HCT116 (cell line): ENCODE results near the gene CDCA3.

Experiments
- ATF3 ChIP-seq: IDR thresholded peaks from 2 replicates; pipeline ENCODE4 v1.6.1; 2012
- CEBPB ChIP-seq: IDR thresholded peaks from 2 replicates; pipeline ENCODE4 v1.6.1; 2012; ENCODE audit warnings: low read depth
- CTCF ChIP-seq, 3 experiments: fragments of 200-600 bp in 1 of 3; sonication (generic) in 1 of 3; IDR thresholded peaks in 2 of 3; conservative IDR thresholded peaks in 1 of 3; 2 replicates each; pipeline ENCODE4 v1.5.1; 2012 to 2017; ENCODE audit warnings: low read depth in 2 of 3, low read length in 2 of 3, antibody characterized with exemption in 1 of 3, borderline replicate concordance in 1 of 3, control low read depth in 1 of 3, mild to moderate bottlenecking in 1 of 3, mixed read lengths in 1 of 3, mixed run types in 1 of 3, moderate library complexity in 1 of 3; ENCODE audit not compliant: insufficient read depth in 1 of 3
- ELF1 ChIP-seq: IDR thresholded peaks from 2 replicates; pipeline ENCODE4 v1.6.1; 2012; ENCODE audit warnings: low read depth, borderline replicate concordance
- EZH2 ChIP-seq: fragments of 200-600 bp; sonication (generic); IDR thresholded peaks from 2 replicates; pipeline ENCODE4 v1.6.1; 2017; ENCODE audit warnings: antibody characterized with exemption, mixed run types
- EZH2phosphoT487 ChIP-seq: fragments of 200-600 bp; IDR thresholded peaks from 2 replicates; pipeline ENCODE4 v1.6.1; 2018; ENCODE audit warnings: antibody characterized with exemption, borderline replicate concordance
- MAX ChIP-seq: IDR thresholded peaks from 2 replicates; pipeline ENCODE4 v1.6.1; 2012
- POLR2A ChIP-seq: IDR thresholded peaks from 2 replicates; pipeline ENCODE4 v1.7.0; 2011; ENCODE audit warnings: borderline replicate concordance; ENCODE audit not compliant: insufficient read depth, insufficient read length; ENCODE audit errors: extremely low read depth
- POLR2AphosphoS5 ChIP-seq: IDR thresholded peaks from 2 replicates; pipeline ENCODE4 v1.6.1; 2011; ENCODE audit warnings: mild to moderate bottlenecking, low read depth, low read length, moderate library complexity
- REST ChIP-seq: IDR thresholded peaks from 2 replicates; pipeline ENCODE4 v1.6.1; 2012; ENCODE audit warnings: low read depth
- SP1 ChIP-seq: IDR thresholded peaks from 2 replicates; pipeline ENCODE4 v1.6.1; 2012; ENCODE audit warnings: low read depth
- TCF7L2 ChIP-seq: IDR thresholded peaks from 2 replicates; pipeline ENCODE4 v1.7.0; 2011; ENCODE audit warnings: borderline replicate concordance, inconsistent platforms; ENCODE audit not compliant: insufficient read depth, insufficient read length; ENCODE audit errors: extremely low read depth

- no peak for TF ChIP-seq ELF1
- peak in 2 of 3 experiments; percentile 91 to 98; a peak in 4 of 6 replicates for TF ChIP-seq CTCF (IDR thresholded peaks at IDR 0.05 in 2 of 3, conservative IDR thresholded peaks at IDR 0.05 in 1 of 3; ENCODE audit: borderline replicate concordance in 1 of 3, insufficient read depth in 1 of 3, low read depth in 2 of 3, low read length in 2 of 3)
- TF ChIP-seq EZH2: no peak
- TF ChIP-seq ATF3: no peak
- no peak for TF ChIP-seq REST
- TF ChIP-seq EZH2phosphoT487: no peak
- no peak for TF ChIP-seq CEBPB
- no peak for TF ChIP-seq POLR2A
- TF ChIP-seq POLR2AphosphoS5: peak; percentile 29; the same call in 1 of the 2 replicates
- TF ChIP-seq TCF7L2: peak; percentile 13
- no peak for TF ChIP-seq MAX
- TF ChIP-seq SP1: no peak
Measured at GRCh38 chr12:6825398-6826124, 25.5 kb downstream of the CDCA3 start.
